Measurements from ENCODE around the gene ADAMTSL1.

Gene ADAMTSL1, protein sequence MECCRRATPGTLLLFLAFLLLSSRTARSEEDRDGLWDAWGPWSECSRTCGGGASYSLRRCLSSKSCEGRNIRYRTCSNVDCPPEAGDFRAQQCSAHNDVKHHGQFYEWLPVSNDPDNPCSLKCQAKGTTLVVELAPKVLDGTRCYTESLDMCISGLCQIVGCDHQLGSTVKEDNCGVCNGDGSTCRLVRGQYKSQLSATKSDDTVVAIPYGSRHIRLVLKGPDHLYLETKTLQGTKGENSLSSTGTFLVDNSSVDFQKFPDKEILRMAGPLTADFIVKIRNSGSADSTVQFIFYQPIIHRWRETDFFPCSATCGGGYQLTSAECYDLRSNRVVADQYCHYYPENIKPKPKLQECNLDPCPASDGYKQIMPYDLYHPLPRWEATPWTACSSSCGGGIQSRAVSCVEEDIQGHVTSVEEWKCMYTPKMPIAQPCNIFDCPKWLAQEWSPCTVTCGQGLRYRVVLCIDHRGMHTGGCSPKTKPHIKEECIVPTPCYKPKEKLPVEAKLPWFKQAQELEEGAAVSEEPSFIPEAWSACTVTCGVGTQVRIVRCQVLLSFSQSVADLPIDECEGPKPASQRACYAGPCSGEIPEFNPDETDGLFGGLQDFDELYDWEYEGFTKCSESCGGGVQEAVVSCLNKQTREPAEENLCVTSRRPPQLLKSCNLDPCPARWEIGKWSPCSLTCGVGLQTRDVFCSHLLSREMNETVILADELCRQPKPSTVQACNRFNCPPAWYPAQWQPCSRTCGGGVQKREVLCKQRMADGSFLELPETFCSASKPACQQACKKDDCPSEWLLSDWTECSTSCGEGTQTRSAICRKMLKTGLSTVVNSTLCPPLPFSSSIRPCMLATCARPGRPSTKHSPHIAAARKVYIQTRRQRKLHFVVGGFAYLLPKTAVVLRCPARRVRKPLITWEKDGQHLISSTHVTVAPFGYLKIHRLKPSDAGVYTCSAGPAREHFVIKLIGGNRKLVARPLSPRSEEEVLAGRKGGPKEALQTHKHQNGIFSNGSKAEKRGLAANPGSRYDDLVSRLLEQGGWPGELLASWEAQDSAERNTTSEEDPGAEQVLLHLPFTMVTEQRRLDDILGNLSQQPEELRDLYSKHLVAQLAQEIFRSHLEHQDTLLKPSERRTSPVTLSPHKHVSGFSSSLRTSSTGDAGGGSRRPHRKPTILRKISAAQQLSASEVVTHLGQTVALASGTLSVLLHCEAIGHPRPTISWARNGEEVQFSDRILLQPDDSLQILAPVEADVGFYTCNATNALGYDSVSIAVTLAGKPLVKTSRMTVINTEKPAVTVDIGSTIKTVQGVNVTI (N-terminal part only)

DNA sequence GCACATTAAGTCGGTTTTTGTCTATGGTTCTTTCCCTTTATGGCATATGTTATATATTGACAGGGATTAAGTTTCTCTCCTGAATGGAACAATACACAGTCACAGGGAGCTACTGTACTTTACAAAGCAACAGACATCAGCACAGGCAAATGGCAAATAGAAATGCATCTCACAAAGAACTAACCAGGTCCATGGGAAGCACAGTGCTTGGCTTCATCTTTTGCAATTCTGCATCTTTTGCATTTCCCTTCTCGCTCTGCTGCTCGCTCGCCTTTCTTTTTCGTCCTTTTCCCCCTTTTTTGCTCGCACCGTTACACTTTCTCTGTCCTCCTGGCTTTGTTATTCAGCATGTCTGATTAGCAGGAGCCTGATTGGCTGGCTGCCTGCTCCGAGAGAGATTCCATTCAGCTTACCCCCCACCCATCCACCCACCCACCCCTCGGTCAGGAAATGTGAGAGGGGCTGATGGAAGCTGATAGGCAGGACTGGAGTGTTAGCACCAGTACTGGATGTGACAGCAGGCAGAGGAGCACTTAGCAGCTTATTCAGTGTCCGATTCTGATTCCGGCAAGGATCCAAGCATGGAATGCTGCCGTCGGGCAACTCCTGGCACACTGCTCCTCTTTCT is at the start of gene ADAMTSL1:
Gene ADAMTSL1 (plus strand): TSS at position 502 of the 628 bp plus-strand sequence. CDS start 80 bp downstream, at position 582.
- Histone ChIP-seq H3K4me3 (ENCODE audit: insufficient read depth, low read length, poor library complexity, severe bottlenecking) (no peak within 1 kb of the TSS), H4K20me1 (ENCODE audit: low read depth, low read length) (no peaks in the 10 kb centered on the region), H3K4me2 (ENCODE audit: low read depth, low read length, poor library complexity, severe bottlenecking) (no peak within 1 kb of the TSS), H3K9me3 (ENCODE audit: insufficient read depth, low read length) (no peaks in the 10 kb centered on the region), H3K27me3 (ENCODE audit: low read length) (0 out of 2 replicates have a peak, but pooled peaks cover 2% of the 10 kb centered on the region), H3K9me2 (replicated peaks; ENCODE audit: insufficient read depth, low read length) (no peaks in the 10 kb centered on the region), H3K79me2 (ENCODE audit: insufficient read depth, low read length) (no peaks in the 10 kb centered on the region), H3K27ac (ENCODE audit: low read depth, low read length) (no peak within 1 kb of the TSS), H3K36me3 (ENCODE audit: low read length) (no peaks in the 10 kb centered on the region), H2AFZ (ENCODE audit: low read depth, low read length, severe bottlenecking) (no peak within 1 kb of the TSS), H3F3A (ENCODE audit: insufficient read depth) (no peaks in the 10 kb centered on the region), H3K9ac (ENCODE audit: low read length) (no peak within 1 kb of the TSS)
- no peak for TF ChIP-seq EZH2phosphoT487 (conservative IDR thresholded peaks at IDR 0.05; ENCODE audit: low read length)
- TF ChIP-seq, protein P1, sequence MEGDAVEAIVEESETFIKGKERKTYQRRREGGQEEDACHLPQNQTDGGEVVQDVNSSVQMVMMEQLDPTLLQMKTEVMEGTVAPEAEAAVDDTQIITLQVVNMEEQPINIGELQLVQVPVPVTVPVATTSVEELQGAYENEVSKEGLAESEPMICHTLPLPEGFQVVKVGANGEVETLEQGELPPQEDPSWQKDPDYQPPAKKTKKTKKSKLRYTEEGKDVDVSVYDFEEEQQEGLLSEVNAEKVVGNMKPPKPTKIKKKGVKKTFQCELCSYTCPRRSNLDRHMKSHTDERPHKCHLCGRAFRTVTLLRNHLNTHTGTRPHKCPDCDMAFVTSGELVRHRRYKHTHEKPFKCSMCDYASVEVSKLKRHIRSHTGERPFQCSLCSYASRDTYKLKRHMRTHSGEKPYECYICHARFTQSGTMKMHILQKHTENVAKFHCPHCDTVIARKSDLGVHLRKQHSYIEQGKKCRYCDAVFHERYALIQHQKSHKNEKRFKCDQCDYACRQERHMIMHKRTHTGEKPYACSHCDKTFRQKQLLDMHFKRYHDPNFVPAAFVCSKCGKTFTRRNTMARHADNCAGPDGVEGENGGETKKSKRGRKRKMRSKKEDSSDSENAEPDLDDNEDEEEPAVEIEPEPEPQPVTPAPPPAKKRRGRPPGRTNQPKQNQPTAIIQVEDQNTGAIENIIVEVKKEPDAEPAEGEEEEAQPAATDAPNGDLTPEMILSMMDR (IDR thresholded peaks at IDR 0.05; ENCODE audit: insufficient read depth, low read length, poor library complexity, severe bottlenecking), result no peak

DNA sequence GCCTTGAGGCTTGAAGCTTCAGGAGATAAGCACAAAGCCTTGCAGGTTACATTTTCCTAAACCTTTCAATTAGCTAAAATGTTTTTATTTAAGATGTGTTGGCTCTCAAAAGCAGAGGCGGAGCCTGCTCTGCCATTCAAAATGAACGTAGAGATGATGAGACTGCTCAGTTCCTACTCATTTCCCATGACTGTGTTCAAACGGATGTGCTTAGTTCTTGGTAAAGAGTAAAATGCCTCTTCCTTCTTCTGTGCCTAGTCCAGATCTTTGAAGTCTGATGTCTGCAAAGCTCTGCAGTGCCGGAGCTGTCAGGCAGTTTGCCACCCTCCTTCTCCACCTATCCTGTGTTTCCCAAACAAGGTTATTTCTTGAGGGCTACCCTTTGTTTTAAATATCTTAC is 46.3 kb upstream of the ADAMTSL1 start:
- H3K4me2 ChIP-seq (ENCODE audit: low read depth, low read length, poor library complexity, severe bottlenecking), result no peak overlapping the region
- H3K9ac ChIP-seq (ENCODE audit: low read length), result no peak overlapping the region
- no peak overlapping the region for H3K4me3 ChIP-seq (ENCODE audit: insufficient read depth, low read length, poor library complexity, severe bottlenecking)
- H3K79me2 ChIP-seq (ENCODE audit: insufficient read depth, low read length), result no peaks in the 10 kb centered on the region
- H3K36me3 ChIP-seq (ENCODE audit: low read length), result no peaks in the 10 kb centered on the region
- H3K27ac ChIP-seq (ENCODE audit: low read depth, low read length), result no peak overlapping the region
- H2AFZ ChIP-seq (ENCODE audit: low read depth, low read length, severe bottlenecking), result no peak overlapping the region
- no peaks in the 10 kb centered on the region for H3K27me3 ChIP-seq (ENCODE audit: low read length)
- no peaks in the 10 kb centered on the region for H3K9me3 ChIP-seq (ENCODE audit: insufficient read depth, low read length)
- TF ChIP-seq EZH2phosphoT487 (conservative IDR thresholded peaks at IDR 0.05; ENCODE audit: low read length), result no peak
- TF ChIP-seq, protein P1 (IDR thresholded peaks at IDR 0.05; ENCODE audit: insufficient read depth, low read length, poor library complexity, severe bottlenecking), result no peak
- no peaks in the 10 kb centered on the region for H3F3A ChIP-seq (ENCODE audit: insufficient read depth)
- H4K20me1 ChIP-seq (ENCODE audit: low read depth, low read length), result no peaks in the 10 kb centered on the region
- H3K9me2 ChIP-seq (replicated peaks; ENCODE audit: insufficient read depth, low read length), result no peaks in the 10 kb centered on the region

DNA sequence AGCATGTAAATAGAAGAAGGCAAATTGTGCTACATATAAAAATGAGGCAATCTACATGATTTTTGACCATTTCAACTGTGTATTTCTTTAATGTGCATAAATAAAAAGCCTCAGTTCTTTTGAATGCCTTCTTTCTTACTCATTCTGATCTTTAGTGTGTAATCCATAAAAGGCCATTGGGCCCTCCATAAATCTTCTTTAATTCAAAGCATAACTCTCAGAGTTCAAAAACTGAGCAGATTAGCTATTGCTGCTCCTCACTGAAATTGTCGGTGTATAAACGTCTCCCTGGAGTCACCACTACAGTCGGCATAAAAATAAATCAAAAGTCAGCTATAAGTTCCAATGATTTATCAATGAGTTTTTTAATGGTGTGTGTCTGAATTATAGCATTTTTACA is 45.3 kb upstream of the ADAMTSL1 start:
- no peak for TF ChIP-seq EZH2phosphoT487 (conservative IDR thresholded peaks at IDR 0.05; ENCODE audit: low read length)
- TF ChIP-seq, protein P1 (IDR thresholded peaks at IDR 0.05; ENCODE audit: insufficient read depth, low read length, poor library complexity, severe bottlenecking), result no peak
- no peaks in the 10 kb centered on the region for H3K9me3 ChIP-seq (ENCODE audit: insufficient read depth, low read length)
- no peak overlapping the region for H2AFZ ChIP-seq (ENCODE audit: low read depth, low read length, severe bottlenecking)
- H3K36me3 ChIP-seq (ENCODE audit: low read length), result no peaks in the 10 kb centered on the region
- H3K4me2 ChIP-seq (ENCODE audit: low read depth, low read length, poor library complexity, severe bottlenecking), result no peak overlapping the region
- no peaks in the 10 kb centered on the region for H4K20me1 ChIP-seq (ENCODE audit: low read depth, low read length)
- H3K27me3 ChIP-seq (ENCODE audit: low read length), result no peaks in the 10 kb centered on the region
- no peak overlapping the region for H3K27ac ChIP-seq (ENCODE audit: low read depth, low read length)
- H3K79me2 ChIP-seq (ENCODE audit: insufficient read depth, low read length), result no peaks in the 10 kb centered on the region
- H3K4me3 ChIP-seq (ENCODE audit: insufficient read depth, low read length, poor library complexity, severe bottlenecking), result no peak overlapping the region
- no peak overlapping the region for H3K9ac ChIP-seq (ENCODE audit: low read length)
- no peaks in the 10 kb centered on the region for H3K9me2 ChIP-seq (replicated peaks; ENCODE audit: insufficient read depth, low read length)
- H3F3A ChIP-seq (ENCODE audit: insufficient read depth), result no peaks in the 10 kb centered on the region

All from SU-DHL-6 (cell line).